Measurements from ENCODE around the gene BTRC. TPM values are rescaled to one million over a fixed set of nuclear protein-coding genes. Genes with fewer than 3 reads are reported as not detected.

Gene BTRC
- total RNA-seq, 1 donor from 2014 or later, result 19.4 TPM

- ChIA-PET POLR2A (no interaction called here), CTCF (interaction anchor here (2.8 kb wide), 1 partner anchor 33 kb away, joined by 9 read pairs; no protein-coding TSS in a partner anchor)
- intact Hi-C loops (cut with micrococcal nuclease), result loop anchor here (1.0 to 2.0 kb wide), 3 partner anchors 34 to 536 kb away; no protein-coding TSS in a partner anchor
- Mint-ChIP-seq H3K27ac (no peak overlapping the region), H3K27me3 (no peaks in the 10 kb centered on the region), H3K4me3 (no peak overlapping the region), H3K9me3 (no peaks in the 10 kb centered on the region), H3K4me1 (no peaks in the 10 kb centered on the region), H3K36me3 (ENCODE audit: low read depth) (peaks cover 61% of the 10 kb centered on the region)
- DNase-seq, result no peak
- ATAC-seq (ENCODE audit: low read depth), result no peak
- TF ChIP-seq, protein P1, sequence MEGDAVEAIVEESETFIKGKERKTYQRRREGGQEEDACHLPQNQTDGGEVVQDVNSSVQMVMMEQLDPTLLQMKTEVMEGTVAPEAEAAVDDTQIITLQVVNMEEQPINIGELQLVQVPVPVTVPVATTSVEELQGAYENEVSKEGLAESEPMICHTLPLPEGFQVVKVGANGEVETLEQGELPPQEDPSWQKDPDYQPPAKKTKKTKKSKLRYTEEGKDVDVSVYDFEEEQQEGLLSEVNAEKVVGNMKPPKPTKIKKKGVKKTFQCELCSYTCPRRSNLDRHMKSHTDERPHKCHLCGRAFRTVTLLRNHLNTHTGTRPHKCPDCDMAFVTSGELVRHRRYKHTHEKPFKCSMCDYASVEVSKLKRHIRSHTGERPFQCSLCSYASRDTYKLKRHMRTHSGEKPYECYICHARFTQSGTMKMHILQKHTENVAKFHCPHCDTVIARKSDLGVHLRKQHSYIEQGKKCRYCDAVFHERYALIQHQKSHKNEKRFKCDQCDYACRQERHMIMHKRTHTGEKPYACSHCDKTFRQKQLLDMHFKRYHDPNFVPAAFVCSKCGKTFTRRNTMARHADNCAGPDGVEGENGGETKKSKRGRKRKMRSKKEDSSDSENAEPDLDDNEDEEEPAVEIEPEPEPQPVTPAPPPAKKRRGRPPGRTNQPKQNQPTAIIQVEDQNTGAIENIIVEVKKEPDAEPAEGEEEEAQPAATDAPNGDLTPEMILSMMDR (IDR thresholded peaks at IDR 0.05), result no peak
Observed at GRCh38 chr10:101536800-101537199, 182.8 kb downstream of the BTRC start.

GRCh38 chr10:101538446-101538845 lies 184.5 kb downstream of the BTRC start:
- Mint-ChIP-seq H3K4me3 (no peak overlapping the region), H3K27ac (no peak overlapping the region), H3K4me1 (no peaks in the 10 kb centered on the region), H3K36me3 (ENCODE audit: low read depth) (peaks cover 50% of the 10 kb centered on the region), H3K27me3 (no peaks in the 10 kb centered on the region), H3K9me3 (no peaks in the 10 kb centered on the region)
- ChIA-PET POLR2A (no interaction called here), CTCF (no interaction called here)
- TF ChIP-seq, protein P1 (IDR thresholded peaks at IDR 0.05), result no peak
- intact Hi-C loops (cut with micrococcal nuclease), result no loop called here
- no peak for ATAC-seq (ENCODE audit: low read depth)
- no peak for DNase-seq

DNA sequence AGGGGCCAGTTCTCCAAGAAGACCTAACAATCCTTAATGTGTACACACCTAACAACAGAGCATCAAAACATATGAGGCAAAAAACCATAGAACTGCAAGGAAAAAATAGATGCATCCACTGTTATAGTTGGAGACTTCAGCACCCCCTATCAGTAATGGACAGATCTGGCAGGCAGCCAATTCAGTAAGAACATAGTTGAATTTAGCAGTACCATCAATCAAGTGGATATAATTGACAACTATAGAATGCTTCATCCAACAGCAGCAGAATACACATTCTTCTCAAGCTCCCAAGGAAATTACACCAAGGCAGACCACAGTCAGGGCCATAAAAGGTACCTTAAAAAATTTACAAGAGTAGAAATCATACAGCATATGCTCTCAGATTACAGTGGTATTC lies 191.9 kb downstream of the BTRC start:
- H3K4me1 Mint-ChIP-seq, result no peaks in the 10 kb centered on the region

GRCh38 chr10:101550965-101551364 lies 197.0 kb downstream of the BTRC start:
- Mint-ChIP-seq H3K27me3 (no peaks in the 10 kb centered on the region), H3K4me1 (no peaks in the 10 kb centered on the region), H3K9me3 (no peaks in the 10 kb centered on the region), H3K27ac (no peak overlapping the region), H3K4me3 (no peak overlapping the region), H3K36me3 (ENCODE audit: low read depth) (peaks cover 49% of the 10 kb centered on the region)
- intact Hi-C loops (cut with micrococcal nuclease), result no loop called here
- ChIA-PET CTCF (interaction anchor here (2.6 kb wide), 1 partner anchor 20 kb away, joined by 9 read pairs; no protein-coding TSS in a partner anchor), POLR2A (no interaction called here)
- DNase-seq (no peak), ATAC-seq (ENCODE audit: low read depth) (no peak)
- TF ChIP-seq, protein P1 (IDR thresholded peaks at IDR 0.05), result no peak

More for the DNA sequence above, 191.9 kb downstream of the BTRC start:
- Mint-ChIP-seq H3K36me3 (ENCODE audit: low read depth) (peaks cover 29% of the 10 kb centered on the region), H3K9me3 (no peaks in the 10 kb centered on the region), H3K27me3 (no peaks in the 10 kb centered on the region), H3K27ac (no peak overlapping the region), H3K4me3 (no peak overlapping the region)
- TF ChIP-seq, protein P1 (IDR thresholded peaks at IDR 0.05), result no peak
- ATAC-seq (ENCODE audit: low read depth) (no peak), DNase-seq (no peak)
- ChIA-PET CTCF (interaction anchor here (1.3 kb wide), 1 partner anchor 10 kb away, joined by 3 read pairs; no protein-coding TSS in a partner anchor), POLR2A (no interaction called here)
- intact Hi-C loops (cut with micrococcal nuclease), result no loop called here

- Mint-ChIP-seq H3K4me3 (no peak overlapping the region), H3K27ac (no peak overlapping the region), H3K27me3 (no peaks in the 10 kb centered on the region), H3K4me1 (no peaks in the 10 kb centered on the region), H3K36me3 (ENCODE audit: low read depth) (peaks cover 43% of the 10 kb centered on the region), H3K9me3 (no peaks in the 10 kb centered on the region)
- POLR2A ChIA-PET, result no interaction called here
- no peak for DNase-seq
- intact Hi-C loops (cut with micrococcal nuclease), result no loop called here
- TF ChIP-seq, protein P1 (IDR thresholded peaks at IDR 0.05), result no peak
- CTCF ChIA-PET, result interaction anchor here (2.6 kb wide), 1 partner anchor 18 kb away, joined by 9 read pairs; no protein-coding TSS in a partner anchor
- ATAC-seq (ENCODE audit: low read depth), result no peak
Observed at GRCh38 chr10:101552442-101552841, 198.5 kb downstream of the BTRC start.

Data from activated B cell treated with CpG ODN at 0.5 μM for 24 hours (primary cell).